ENCODE measurements around the gene SPACA6.

DNA sequence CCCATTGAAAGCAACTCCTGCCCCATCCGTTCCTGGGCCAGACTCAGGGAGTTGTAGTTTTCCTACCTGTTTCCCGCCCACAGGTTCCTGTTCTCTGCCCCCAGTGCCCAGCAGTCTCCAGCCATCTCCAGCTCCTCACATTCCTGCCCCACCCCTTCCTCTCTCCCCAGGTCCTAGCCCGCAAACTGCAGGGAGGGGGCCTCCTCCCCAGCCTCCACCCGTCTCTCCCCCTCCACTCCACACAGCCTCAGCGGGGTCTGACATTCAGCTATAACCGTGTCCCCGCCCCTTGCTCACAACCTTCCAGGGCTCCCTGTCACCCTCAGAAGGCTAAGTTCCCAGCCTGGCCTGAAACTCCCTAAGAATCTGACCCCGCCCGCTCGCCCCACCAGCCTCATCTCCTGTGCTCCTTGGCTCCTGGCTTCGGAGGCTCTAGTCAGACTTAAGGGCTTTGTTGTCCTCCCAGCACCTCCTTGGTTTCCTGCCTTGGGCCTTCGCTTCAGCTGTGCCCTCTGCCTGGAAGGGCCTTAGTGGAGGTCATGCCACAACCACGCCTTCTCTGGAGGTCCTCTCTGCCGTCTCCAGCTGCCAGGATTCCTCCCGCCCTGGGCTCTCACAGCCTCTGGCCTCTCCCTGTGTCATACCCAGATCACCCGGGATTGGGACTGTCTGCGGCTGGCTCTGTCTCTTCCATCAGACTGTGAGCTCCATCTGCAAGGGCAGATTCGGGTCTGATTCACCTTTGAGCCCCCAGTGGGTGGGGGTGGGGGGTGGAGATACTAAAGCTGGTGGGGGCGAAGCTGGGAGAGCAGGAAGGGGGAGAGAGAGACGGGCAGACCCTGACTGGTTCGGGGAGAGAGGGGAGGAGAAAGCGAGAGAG, 5.1 kb upstream of the SPACA6 start:
- TF ChIP-seq POLR2A (IDR thresholded peaks at IDR 0.05; ENCODE audit: low read depth, low read length) (no peak), POLR2AphosphoS5 (IDR thresholded peaks at IDR 0.05; ENCODE audit: low read depth, low read length) (no peak), TAF1 (IDR thresholded peaks at IDR 0.05; ENCODE audit: borderline replicate concordance, low read depth, low read length) (no peak)

Measured in GM12892 (cell line).